ENCODE measurements around the gene IRAK4.
A peak's percentile ranks its signal among the peaks of the same experiment; 100 is the strongest.
"Not testable (repeated sequence)": the region's sequence is repeated elsewhere in the genome, so short reads cannot be mapped to it uniquely, and the experiment has no call there.

Gene IRAK4

GRCh38 chr12:43758728-43759563 is at the start of gene IRAK4, which contains the start of gene PUS7L:
IRAK4 (plus strand) TSS chr12:43758951; CDS start chr12:43768112, 9,161 bp downstream.
PUS7L (minus strand) TSS chr12:43758790; CDS start chr12:43755245, 3,545 bp downstream.
- no peak for DNase-seq

DNA sequence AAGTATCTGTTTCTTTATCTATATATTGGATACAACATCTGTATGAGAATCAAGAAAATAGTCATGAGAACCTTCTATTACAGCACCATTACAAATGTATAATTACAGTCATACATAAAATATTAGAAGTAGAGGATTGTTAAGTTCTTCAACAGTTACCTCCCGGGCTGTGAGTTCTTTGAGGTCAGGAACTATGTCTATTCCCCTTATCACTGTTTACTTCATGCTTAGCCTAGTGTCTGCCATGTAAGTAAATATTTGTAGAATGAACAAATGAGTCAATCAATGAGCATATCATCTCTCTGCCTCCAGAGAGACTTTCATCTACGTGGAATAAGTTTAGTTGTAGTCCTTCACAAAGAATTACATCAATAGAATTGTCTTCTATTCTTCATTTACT is 47.4 kb upstream of the IRAK4 start:
- no peak for DNase-seq

GRCh38 chr12:43722621-43723020 is 36.1 kb upstream of the IRAK4 start:
- DNase-seq = no peak

DNA sequence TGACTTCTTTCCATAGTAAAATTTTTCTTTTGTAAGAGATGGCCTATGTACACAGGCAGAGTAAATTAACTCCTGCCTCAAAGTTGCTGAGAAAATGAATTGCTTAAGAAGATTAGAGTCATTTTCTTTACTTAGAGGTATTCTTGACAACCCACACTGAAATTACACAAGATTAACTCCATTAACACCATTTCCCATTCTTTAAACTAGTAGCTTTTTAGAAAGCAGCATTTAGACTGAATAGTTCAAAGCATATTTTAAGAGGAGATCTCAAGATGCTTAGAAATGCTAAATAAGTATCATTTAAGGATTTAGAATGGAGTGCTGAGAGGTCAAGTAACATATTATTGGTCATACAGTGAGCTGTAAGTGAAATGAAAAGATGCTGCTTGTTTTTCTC is 35.6 kb upstream of the IRAK4 start:
- DNase-seq = no peak

DNA sequence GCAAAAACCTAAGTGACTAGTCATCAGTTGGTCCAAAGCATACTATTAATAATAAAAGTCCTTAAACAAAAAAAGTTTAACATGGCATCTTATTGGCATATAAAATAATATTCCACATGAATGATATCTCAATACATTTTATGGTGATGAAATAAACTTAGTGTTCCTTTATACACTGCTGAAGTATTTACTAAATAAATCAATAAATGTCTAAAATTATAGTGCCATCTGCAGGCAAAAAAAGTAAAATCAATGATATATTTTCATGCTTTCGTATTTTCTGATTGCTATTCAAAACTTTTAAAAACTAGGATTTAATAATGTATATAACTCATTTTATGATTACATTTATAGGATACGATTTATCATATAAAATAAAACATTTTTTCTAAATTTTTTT is 30.6 kb upstream of the IRAK4 start:
- peak; percentile 41 for DNase-seq

GRCh38 chr12:43728698-43729097 is 30.1 kb upstream of the IRAK4 start:
- no peak for DNase-seq

GRCh38 chr12:43730283-43730682 is 28.5 kb upstream of the IRAK4 start:
- no peak for DNase-seq

- DNase-seq = no peak
These were observed 25.1 kb upstream of the IRAK4 start for GRCh38 chr12:43733687-43734086.

- DNase-seq = no peak
These were observed 21.8 kb upstream of the IRAK4 start for GRCh38 chr12:43736927-43737440.

- DNase-seq = no peak
These were observed 21.1 kb upstream of the IRAK4 start for GRCh38 chr12:43737646-43738045.

GRCh38 chr12:43740511-43741100 is 18.1 kb upstream of the IRAK4 start:
- no peak for DNase-seq

- DNase-seq = no peak
These were observed 16.6 kb upstream of the IRAK4 start for GRCh38 chr12:43742106-43742505.

GRCh38 chr12:43744826-43745225 is 13.9 kb upstream of the IRAK4 start:
- no peak for DNase-seq

DNA sequence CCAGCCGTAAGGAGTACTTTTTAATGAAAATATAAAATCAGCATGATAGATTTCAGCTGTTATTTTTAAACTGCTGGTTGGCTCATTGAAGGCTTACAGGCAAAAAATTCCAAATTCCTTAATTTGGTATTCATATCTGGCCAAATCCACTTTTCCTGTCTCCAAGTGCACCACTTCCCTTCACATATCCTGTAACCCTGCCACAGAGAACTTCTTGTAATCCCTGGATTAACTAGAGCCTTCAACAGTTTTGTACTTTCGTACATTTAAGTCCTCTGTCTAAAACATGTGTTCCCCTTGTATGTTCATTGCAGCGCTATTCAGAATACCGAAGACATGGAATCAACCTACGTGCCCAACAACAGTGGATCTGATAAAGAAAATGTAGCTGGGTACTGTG is 9.7 kb upstream of the IRAK4 start:
- DNase-seq = no peak

GRCh38 chr12:43750814-43751213 is 7.9 kb upstream of the IRAK4 start:
- DNase-seq = no peak

DNA sequence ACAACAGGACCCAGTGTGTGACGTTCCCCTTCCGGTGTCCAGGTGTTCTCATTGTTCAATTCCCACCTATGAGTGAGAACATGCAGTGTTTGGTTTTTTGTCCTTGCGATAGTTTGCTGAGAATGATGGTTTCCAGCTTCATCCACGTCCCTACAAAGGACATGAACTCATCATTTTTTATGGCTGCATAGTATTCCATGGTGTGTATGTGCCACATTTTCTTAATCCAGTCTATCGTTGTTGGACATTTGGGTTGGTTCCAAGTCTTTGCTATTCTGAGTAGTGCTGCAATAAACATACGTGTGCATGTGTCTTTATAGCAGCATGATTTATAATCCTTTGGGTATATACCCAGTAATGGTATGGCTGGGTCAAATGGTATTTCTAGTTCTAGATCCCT is 7.4 kb upstream of the IRAK4 start:
- DNase-seq = not testable (repeated sequence)

DNA sequence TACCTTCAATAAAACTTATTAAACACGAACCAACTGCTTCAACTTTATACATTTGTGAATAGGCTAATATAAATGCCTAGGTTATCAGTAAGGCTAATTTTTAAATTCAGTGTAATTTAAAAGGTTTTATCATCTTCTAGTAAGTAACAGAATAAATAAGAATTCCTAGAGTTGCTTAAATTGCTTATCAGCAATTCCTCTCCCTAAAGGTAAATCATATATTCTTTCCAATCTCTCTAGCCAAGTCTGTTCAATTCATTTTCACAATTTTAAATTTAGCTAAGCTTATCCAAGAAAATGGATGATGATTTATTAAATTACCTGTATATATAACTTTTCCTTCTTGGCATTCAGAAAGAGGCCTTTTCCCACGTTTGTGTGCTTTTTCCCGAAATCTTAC is 4.7 kb upstream of the IRAK4 start:
- no peak for DNase-seq

DNA sequence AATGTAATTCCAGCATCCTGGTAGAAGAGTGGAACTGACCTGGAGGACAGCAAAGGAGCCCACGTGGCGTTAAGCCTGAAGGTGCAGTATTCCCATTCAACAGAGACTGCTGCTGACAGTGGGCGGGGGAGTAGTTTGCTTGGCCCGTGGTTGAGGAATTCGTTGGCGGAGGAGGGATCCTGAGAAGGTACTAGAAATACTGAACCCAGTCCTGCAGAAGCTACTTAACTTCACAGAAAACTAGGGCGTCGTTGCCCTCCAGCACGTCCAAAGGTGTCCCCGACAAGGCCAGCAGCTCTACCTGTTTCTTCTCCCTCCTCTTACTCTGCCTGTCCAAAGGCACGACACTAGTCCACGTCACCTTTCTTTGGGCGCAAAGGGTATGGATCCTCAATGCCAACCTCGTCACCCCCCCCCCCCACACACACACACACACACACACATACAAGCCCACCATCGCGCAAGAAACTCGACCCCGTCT is 464 bp upstream of the IRAK4 start:
- no peak for DNase-seq

GRCh38 chr12:43760396-43760795 is 1.6 kb downstream of the IRAK4 start:
- DNase-seq = no peak

DNA sequence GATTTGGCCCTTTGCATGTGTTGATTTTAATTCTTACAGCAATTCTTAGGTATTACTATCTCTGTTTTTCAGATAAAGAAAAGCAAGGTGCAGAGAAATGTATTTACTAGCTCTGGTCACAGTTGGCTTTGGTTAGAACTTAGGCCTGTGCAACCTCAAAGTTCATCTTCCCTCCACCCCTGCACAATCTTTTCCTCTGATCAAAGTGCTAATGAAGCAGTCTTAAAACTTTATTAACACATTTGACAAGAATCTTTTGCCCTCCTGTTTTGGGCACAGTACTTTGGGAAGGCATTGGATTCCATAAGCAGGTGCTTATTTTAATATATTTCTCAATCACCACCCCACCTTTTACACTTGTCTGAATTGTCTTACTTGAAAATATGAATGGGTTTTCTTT is 2.7 kb downstream of the IRAK4 start:
- no peak for DNase-seq

DNA sequence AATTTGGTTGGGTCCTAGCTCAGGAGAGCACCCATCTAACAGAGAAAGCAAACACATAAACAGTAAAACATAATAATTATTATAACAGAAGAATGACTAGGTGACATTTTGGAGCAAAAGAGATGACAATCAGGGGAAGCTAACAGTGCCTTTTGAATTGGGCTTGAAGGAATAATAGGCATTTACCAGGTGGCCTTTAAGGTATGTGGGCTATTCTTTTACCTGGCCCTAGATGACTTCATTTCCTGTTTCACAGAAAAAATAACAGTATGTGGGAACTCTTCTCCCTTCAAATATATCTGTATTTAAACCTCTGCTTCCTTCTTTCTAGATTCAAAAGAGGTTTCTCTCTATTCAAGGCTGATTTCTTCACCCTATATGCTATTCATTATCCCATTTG is 3.8 kb downstream of the IRAK4 start:
- no peak for DNase-seq

- DNase-seq = no peak
These were observed 5.0 kb downstream of the IRAK4 start for GRCh38 chr12:43763769-43764168.

- no peak for DNase-seq
These were observed 5.8 kb downstream of the IRAK4 start for GRCh38 chr12:43764528-43764927.

DNA sequence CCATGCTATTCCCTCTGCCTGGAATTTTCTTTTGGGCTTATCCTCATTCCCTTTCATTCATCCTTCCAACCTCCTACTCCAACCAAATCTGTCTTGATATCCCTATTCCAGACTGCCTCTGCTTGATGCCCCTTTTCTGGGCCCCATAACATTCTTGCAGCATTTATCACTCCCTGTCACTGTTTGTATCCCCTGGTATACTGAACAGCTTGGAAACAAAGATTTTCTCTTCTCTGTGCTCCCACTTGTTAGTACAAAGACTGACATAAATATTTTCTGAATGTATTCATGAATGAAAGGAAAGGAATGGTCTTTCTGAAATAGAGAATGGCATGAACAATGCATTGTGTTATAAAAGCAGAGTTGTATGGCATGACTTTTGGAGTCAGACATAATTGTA is 7.5 kb downstream of the IRAK4 start:
- DNase-seq = no peak
